ENCODE measurements around the gene STAG1.
"Not testable (repeated sequence)": the region's sequence is repeated elsewhere in the genome, so short reads cannot be mapped to it uniquely, and the experiment has no call there.

The STAG1 gene

DNA sequence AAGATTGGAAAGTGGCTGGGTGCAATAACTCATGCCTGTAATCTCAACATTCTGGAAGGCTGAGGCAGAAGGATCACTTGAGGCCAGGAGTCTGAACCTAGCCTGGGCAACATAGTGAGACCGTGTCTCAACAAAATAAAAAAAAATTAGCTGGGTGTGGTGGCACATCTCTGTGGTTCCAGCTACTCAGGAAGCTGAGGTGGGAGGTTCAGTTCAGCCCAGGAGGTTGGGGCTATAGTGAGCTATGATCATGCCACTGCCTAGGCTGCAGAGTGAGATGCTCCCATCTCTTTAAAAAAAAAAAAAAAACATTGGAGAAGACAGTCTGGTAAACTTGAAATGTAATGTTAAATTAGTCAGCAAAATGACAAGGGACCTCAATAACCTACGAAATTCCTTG, 57.9 kb downstream of the STAG1 start:
- ATAC-seq (no peak), DNase-seq (no peak)
- Mint-ChIP-seq H3K27ac (peak overlapping the region in 1 of 2 donors; percentile 59), H3K27me3 (no peaks in the 10 kb centered on the region), H3K9me3 (peaks cover 20 to 27% of the 10 kb centered on the region in 2 donors), H3K4me1 (peaks cover 12% of the 10 kb centered on the region), H3K4me3 (no peak overlapping the region)

DNA sequence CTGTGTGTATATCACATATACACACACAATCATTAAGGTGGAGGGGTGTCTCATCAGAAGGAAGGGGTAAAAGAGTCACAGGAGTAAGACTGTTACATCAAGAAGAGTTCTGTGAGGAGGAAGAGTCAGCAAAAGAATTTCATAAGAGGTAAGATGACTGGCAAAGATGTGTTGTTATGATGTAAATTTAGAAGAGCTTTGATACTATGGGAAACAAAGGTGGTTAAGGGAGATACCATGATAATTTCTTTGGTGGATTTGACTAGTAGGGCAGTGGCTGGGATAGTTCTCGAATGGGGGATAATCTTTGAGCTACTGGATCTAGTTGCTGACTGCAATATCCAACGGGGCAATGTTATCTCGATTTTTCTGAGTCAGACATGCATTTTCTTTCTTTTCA, 61.6 kb downstream of the STAG1 start:
- H3K27ac Mint-ChIP-seq = no peak overlapping the region
- no peaks in the 10 kb centered on the region for H3K27me3 Mint-ChIP-seq
- ATAC-seq = no peak
- no peak for DNase-seq
- H3K9me3 Mint-ChIP-seq = peaks cover 18 to 21% of the 10 kb centered on the region in 2 donors
- no peak overlapping the region for H3K4me3 Mint-ChIP-seq
- H3K4me1 Mint-ChIP-seq = peaks cover 15% of the 10 kb centered on the region

DNA sequence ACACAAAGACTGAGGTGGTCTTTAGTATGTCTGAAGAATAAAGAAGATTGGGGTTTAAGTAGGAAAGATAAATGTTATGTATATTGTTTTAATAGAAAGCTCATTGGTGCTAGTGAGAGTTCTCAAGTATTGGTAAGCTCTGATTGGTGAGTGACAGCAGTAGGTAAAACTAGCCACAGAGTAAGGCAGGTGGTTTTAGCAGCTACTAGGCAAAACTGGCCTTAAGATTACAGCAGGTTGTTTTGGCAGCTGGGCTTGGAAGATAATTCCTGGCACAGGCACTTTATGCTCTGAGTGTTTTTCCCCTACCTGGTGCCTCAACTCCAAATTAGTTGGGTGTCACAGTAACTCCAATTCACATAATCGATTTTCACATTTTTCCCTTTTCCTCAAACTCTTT, 66.3 kb downstream of the STAG1 start:
- Mint-ChIP-seq H3K4me1 (peaks cover 20% of the 10 kb centered on the region), H3K4me3 (no peak overlapping the region), H3K27ac (no peak overlapping the region), H3K27me3 (no peaks in the 10 kb centered on the region), H3K9me3 (peaks cover 7 to 12% of the 10 kb centered on the region in 2 donors)
- DNase-seq (no peak), ATAC-seq (no peak)

DNA sequence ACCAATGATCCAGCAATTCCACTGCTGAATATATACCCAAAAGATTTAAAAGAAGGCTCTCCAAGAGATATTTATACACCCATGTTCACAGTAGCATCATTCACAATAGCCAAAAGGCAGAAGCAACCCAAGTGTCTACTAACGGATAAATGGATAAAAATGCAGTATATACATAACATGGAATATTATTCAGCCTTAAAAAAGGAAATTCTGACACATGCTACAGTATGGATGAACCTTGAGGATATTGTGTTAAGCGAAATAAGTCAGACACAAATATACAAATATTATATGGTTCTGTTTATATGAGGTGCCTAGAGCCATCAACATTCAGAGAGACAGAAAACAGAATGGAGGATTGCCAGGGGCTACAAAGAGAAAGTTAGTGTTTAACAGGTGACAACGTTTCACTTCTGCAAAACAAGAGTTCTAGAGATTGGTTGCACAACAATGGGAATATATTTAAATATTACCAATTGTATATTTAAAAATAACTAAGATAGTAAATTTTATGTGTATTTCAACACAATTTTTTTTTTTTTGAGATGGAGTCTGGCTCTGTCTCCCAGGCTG, 69.4 kb downstream of the STAG1 start:
- H3K9me3 Mint-ChIP-seq = peaks cover 7 to 12% of the 10 kb centered on the region in 2 donors
- peaks cover 9% of the 10 kb centered on the region for H3K4me1 Mint-ChIP-seq
- H3K27me3 Mint-ChIP-seq = no peaks in the 10 kb centered on the region
- H3K27ac Mint-ChIP-seq = no peak overlapping the region
- H3K4me3 Mint-ChIP-seq = no peak overlapping the region
- DNase-seq (no peak), ATAC-seq (no peak)

DNA sequence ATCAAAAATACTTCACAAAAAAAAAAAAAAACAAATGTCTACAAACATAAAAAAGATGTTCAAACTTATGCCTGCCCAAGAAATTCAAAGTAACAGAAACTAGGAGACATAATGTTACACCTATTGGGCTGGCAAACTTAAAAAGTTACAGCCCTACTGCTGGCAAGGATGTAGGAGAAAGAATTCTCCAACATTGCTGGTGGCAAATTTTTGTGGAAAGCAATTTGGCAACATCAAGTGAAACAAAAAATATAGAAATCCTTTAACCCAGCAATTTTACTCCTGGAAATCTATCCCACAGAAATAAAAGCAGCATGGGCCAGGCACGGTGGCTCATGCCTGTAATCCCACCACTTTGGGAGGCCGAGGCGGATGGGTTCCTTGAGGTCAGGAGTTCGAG, 73.2 kb downstream of the STAG1 start:
- H3K27me3 Mint-ChIP-seq = no peaks in the 10 kb centered on the region
- H3K4me1 Mint-ChIP-seq = peaks cover 9% of the 10 kb centered on the region
- ATAC-seq (no peak), DNase-seq (no peak)
- H3K9me3 Mint-ChIP-seq = peaks cover 1 to 3% of the 10 kb centered on the region in 2 donors
- peak overlapping the region in 1 of 2 donors; percentile 34 for H3K27ac Mint-ChIP-seq
- H3K4me3 Mint-ChIP-seq = no peak overlapping the region

DNA sequence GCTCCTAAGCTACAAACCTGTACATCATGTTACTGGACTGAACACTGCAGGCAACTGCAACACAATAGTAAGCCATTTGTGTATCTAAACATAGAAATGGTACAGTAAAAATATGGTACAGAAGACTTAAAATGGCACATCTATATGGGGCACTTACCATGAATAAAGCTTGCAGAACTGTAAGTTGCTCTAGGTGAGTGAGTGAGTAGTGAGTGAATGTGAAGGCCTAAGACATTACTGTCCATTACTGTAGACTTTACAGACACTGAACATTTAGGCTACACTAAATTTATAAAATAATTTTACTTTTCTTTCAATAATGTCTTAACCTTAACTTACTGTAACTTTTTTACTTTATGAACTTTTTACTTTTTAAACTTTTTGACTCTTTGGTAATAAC, 76.2 kb downstream of the STAG1 start:
- peaks cover 21% of the 10 kb centered on the region for H3K4me1 Mint-ChIP-seq
- H3K27me3 Mint-ChIP-seq = no peaks in the 10 kb centered on the region
- H3K27ac Mint-ChIP-seq = no peak overlapping the region
- ATAC-seq = no peak
- no peak overlapping the region for H3K4me3 Mint-ChIP-seq
- DNase-seq = no peak
- H3K9me3 Mint-ChIP-seq = no peaks in the 10 kb centered on the region

DNA sequence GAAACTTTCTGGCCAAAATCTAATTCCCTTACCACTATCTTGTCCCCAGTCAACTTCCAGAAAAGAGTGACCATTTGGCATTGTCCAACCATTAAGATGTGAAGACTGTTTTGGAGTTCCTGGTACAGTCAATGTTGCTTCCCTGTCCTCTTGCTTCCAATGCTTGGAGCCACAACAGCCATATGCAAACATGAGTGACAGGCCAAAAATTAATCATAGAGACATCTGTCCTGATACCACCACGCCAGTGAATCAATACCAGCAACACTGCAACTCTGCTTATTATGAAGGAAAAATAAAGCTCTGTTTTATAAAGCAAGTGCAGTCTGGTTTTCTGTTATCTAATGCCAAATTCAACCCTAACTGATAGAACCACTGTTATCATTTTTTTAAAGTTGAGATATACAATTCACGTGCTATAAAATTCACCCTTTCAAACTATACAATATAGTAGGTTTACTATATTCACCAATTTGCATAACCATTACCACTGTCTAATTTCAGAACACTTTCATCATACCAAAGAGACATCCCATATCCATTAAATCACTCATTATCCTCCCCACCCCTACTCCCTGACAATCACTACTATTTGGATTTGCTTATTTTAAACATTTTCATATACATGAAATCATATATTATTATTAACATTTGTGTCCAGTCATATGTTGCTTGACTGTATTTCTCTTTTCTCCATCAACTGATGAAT, 76.9 kb downstream of the STAG1 start:
- DNase-seq = no peak
- Mint-ChIP-seq H3K27me3 (no peaks in the 10 kb centered on the region), H3K27ac (peak overlapping the region in 1 of 2 donors; percentile 54), H3K4me3 (no peak overlapping the region), H3K9me3 (no peaks in the 10 kb centered on the region), H3K4me1 (peaks cover 21% of the 10 kb centered on the region)
- no peak for ATAC-seq

DNA sequence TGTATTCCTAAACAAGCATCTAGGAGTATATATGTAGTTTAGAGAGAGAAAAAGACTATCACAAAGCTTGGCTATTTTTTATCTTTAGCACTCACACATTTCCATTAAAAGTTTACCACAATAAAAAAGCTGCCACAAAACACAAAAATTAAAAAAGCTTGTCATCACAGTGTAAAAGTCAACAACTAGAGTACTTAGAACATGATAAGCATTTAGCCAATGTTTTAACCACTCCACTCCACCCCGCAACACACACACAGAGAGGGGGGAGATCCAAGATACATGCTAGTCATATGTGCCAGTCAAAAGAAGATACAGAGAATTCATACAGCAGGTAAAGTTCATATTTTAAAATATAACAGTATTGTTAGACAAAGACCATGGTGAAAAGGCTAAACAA, 79.7 kb downstream of the STAG1 start:
- DNase-seq (no peak), ATAC-seq (no peak)
- no peak overlapping the region for H3K4me3 Mint-ChIP-seq
- H3K27ac Mint-ChIP-seq = no peak overlapping the region
- no peaks in the 10 kb centered on the region for H3K27me3 Mint-ChIP-seq
- no peaks in the 10 kb centered on the region for H3K9me3 Mint-ChIP-seq
- peaks cover 21% of the 10 kb centered on the region for H3K4me1 Mint-ChIP-seq

DNA sequence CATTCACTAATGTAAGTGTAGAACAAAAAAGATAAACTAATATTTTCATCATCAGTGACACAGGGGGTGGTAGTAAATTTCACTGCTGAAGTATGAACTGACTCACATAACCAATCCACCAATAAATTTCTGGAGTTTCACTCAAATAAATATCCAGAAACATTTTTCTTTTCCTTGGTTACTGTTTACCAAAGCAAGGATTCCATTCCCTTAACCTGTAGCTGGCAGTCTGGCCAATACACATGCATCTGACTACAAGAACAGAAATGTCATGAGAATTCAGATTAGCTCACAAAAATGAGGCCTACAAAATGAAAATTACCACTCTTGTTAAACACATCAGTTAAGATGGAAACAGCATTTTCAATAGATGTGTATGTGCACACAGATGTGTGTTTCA, 80.3 kb downstream of the STAG1 start:
- Mint-ChIP-seq H3K4me1 (peaks cover 21% of the 10 kb centered on the region), H3K9me3 (no peaks in the 10 kb centered on the region), H3K4me3 (no peak overlapping the region), H3K27me3 (no peaks in the 10 kb centered on the region), H3K27ac (no peak overlapping the region)
- no peak for ATAC-seq
- DNase-seq = no peak

DNA sequence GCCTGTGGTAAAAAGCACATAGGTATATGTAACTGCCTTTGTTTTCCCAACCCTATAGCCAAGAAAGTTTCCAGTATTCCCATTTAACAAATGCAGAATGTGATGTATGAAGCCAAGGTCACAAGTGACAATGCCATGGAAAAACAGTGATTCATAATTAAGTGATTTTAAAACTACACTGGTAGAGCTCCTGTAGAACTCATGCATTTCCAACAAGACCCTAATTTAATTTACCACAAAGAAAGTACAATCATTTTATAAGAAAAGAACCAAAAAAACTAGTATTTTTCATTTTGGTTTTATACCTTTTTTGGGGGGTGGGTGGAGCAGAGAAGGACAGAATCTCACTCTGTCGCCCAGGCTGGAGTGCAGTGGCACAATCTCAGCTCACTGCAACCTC, 82.0 kb downstream of the STAG1 start:
- Mint-ChIP-seq H3K27me3 (no peaks in the 10 kb centered on the region), H3K27ac (no peak overlapping the region), H3K4me1 (peaks cover 29% of the 10 kb centered on the region), H3K4me3 (no peak overlapping the region), H3K9me3 (no peaks in the 10 kb centered on the region)
- no peak for ATAC-seq
- no peak for DNase-seq

DNA sequence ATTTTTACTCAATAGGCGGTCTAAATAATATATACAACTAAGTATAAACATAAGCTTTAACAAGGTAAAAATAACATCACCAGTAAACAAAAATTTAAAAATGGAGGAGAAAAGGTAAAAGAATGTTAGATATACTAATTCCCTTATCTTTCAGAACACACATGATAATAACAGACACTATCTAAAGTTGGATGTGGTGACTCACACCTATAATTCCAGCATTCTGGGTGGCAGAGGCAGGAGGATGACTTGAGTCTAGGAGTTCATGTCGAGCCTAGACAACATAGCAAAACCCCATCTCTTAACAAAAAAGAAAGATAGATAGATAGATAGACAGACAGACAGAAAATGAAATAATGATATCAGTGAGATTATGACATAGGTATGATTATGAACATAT, 85.1 kb downstream of the STAG1 start:
- DNase-seq (no peak), ATAC-seq (no peak)
- Mint-ChIP-seq H3K4me3 (no peak overlapping the region), H3K9me3 (no peaks in the 10 kb centered on the region), H3K27ac (no peak overlapping the region), H3K27me3 (no peaks in the 10 kb centered on the region), H3K4me1 (peaks cover 24% of the 10 kb centered on the region)

DNA sequence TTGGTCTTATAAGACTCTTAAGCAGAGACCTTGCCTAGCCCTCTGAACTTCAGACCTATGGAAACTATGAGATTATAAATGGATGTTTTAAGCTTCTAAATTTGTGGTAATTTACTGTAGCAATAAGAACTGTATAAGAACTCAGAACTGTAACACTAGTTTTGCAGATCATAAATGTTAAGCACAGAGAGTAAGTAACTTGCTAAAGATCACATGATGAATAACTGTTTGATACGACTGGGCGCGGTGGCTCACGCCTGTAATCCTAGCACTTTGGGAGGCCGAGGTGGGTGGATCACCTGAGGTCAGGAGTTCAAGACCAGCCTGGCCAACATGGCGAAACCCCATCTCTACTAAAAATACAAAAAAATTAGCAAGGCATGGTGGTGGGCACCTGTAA, 85.9 kb downstream of the STAG1 start:
- H3K4me3 Mint-ChIP-seq = not testable (repeated sequence)

DNA sequence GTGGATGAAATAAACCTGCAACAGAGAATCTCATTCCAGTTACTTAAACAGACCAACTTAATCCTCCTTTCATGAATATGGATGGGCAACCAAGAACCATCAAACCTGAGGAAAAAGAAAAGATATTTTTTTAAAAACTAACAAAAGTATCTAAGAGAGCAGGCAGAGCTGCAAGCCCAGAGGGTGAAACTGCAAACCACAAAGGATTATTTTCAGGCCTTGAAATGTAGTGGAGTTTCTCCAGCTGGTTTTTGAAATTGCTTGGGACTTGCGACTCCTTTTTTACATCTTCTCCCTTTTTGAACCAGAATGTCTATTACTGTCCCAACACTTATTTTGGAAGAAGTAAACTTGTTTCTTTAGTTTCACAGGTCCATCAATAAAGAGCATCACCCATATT, 87.4 kb downstream of the STAG1 start:
- H3K27ac Mint-ChIP-seq = peak overlapping the region in 1 of 2 donors; percentile 50
- H3K27me3 Mint-ChIP-seq = no peaks in the 10 kb centered on the region
- DNase-seq (no peak), ATAC-seq (no peak)
- H3K9me3 Mint-ChIP-seq = no peaks in the 10 kb centered on the region
- peaks cover 43% of the 10 kb centered on the region for H3K4me1 Mint-ChIP-seq
- H3K4me3 Mint-ChIP-seq = no peak overlapping the region

More for the DNA sequence above, 85.9 kb downstream of the STAG1 start:
- Mint-ChIP-seq H3K27ac (peak overlapping the region in 1 of 2 donors; percentile 31), H3K4me1 (peaks cover 32% of the 10 kb centered on the region)
- H3K9me3 Mint-ChIP-seq, H3K27me3 Mint-ChIP-seq, DNase-seq, ATAC-seq: not testable (repeated sequence)

DNA sequence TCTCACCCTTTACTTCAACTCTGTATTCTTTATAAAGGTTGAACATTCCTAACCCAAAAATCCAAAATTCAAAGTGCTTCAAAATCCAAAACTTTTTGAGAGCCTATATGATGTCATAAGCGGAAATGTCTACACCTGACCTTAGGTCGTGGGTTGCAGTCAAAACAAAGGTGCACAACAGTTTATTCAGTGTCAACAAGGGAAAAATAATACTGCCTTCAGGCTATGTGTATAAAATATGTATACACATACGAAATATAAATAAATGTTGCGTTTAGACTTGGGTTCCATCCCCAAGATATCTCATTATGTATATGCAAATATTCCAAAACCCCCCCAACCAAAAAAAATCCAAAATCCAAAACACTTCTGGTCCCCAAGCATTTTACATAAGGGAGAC, 90.9 kb downstream of the STAG1 start:
- H3K4me3 Mint-ChIP-seq = no peak overlapping the region
- DNase-seq (no peak), ATAC-seq (no peak)
- H3K27me3 Mint-ChIP-seq = no peaks in the 10 kb centered on the region
- no peak overlapping the region for H3K27ac Mint-ChIP-seq
- peaks cover 41% of the 10 kb centered on the region for H3K4me1 Mint-ChIP-seq
- no peaks in the 10 kb centered on the region for H3K9me3 Mint-ChIP-seq

DNA sequence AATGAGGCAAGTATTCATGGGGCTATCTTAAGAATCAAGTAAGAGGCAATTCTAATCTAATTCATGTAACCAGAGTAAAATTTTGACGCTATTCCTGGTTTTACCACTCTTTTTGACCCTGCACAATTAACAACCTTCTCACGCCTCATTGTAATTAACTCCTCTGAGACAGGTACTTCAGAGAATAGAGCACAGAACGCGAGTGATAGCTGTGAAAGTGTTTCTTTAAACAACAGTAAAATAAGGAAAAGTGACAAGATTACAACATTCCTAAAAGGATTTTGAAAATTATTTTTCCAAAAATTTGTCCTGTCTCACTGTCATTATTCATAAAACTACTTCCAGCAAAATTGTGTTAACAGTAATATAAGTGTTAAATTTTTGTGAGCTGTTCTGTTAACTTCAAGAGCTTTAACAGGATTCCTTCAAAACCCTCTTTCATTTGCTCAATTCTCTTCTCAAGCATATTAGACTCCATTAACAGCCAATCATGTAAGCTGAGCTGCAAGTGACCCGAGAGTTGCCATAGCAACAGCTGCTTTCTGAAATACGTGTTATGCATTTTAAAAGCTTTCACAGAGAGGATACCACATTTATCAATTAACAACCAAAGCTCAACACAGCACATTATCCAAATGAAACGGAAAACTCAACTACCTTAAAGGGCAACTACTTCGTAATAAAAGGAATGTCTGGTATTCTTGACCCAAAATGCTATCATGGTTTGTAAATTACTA, 93.1 kb downstream of the STAG1 start:
- DNase-seq = no peak
- Mint-ChIP-seq H3K27ac (no peak overlapping the region), H3K27me3 (no peaks in the 10 kb centered on the region), H3K4me3 (no peak overlapping the region), H3K9me3 (peaks cover 6 to 9% of the 10 kb centered on the region in 2 donors), H3K4me1 (peaks cover 21% of the 10 kb centered on the region)
- ATAC-seq = no peak

DNA sequence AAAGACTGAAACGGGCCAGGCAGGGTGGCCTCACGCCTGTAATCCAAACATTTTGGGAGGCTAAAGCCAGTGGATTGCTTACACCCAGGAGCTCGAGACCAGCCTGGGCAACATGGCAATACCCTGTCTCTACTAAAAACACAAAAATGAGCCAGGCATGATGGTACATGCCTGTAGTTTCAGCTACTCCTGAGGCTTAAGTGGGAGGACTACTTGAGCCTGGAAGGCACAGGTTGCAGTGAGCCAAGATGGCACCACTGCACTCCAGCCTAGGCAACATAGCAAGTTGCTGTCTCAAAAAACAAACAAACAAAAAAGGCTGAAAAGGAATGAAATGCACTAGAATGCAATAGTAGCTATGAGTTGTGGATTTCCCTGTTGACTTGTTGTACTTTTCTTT, 94.7 kb downstream of the STAG1 start:
- ATAC-seq = no peak
- no peak for DNase-seq
- no peak overlapping the region for H3K4me3 Mint-ChIP-seq
- peaks cover 22% of the 10 kb centered on the region for H3K4me1 Mint-ChIP-seq
- H3K27me3 Mint-ChIP-seq = no peaks in the 10 kb centered on the region
- H3K9me3 Mint-ChIP-seq = peaks cover 9 to 12% of the 10 kb centered on the region in 2 donors
- no peak overlapping the region for H3K27ac Mint-ChIP-seq
